Muscle layer of colon (tissue), 2 donors: ENCODE data around the gene ANO1.

Experiments
- H3K27ac ChIP-seq: one replicate; pipeline ENCODE4 v1.7.0; 2013; ENCODE audit warnings: low read depth, mild to moderate bottlenecking, low read length, moderate library complexity
- H3K27me3 ChIP-seq, 2 donors: one replicate each; pipeline ENCODE4 v1.7.0; 2013; ENCODE audit warnings: low read length in 2 of 2, mild to moderate bottlenecking in 2 of 2; ENCODE audit not compliant: insufficient read depth in 2 of 2, control insufficient read depth in 1 of 2
- H3K36me3 ChIP-seq: one replicate; pipeline ENCODE4 v1.7.0; 2013; ENCODE audit warnings: mild to moderate bottlenecking, low read length; ENCODE audit not compliant: insufficient read depth
- H3K4me1 ChIP-seq: one replicate; pipeline ENCODE4 v1.7.0; 2013; ENCODE audit warnings: mild to moderate bottlenecking, low read length; ENCODE audit not compliant: insufficient read depth
- H3K4me3 ChIP-seq, 2 donors: one replicate each; pipeline ENCODE4 v1.7.0; 2013; ENCODE audit warnings: low read length in 2 of 2, low read depth in 1 of 2, mild to moderate bottlenecking in 1 of 2, moderate library complexity in 1 of 2
- H3K9ac ChIP-seq: one replicate; pipeline ENCODE4 v1.7.0; 2013; ENCODE audit warnings: low read length
- H3K9me3 ChIP-seq: one replicate; pipeline ENCODE4 v1.7.0; 2013; ENCODE audit warnings: mild to moderate bottlenecking, low read length
- donor health status: abdominal sarcoma.
- donor health status: Adenocarcinoma of cecum.

ANO1 gene

DNA sequence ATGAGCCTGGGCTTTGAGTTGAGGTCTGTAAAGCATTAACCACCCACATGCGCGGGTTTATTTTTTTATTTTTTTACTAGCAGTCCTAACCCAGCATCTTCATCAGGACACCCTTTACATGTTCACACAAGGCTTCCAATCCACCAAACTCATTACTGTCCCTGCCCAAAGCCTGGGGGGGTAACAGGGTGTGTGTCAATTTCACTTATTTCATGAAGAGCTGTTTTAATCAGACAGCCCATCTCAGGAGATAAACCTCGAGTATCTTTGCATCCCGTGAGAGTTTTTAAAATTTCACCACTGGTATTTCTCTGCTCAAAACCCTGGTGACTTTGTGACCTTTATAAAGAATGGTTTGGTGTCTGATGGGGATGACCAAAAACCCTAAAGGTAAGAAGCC, 45.6 kb downstream of the ANO1 start:
- Histone ChIP-seq H3K36me3 (no peaks in the 10 kb centered on the region), H3K27me3 (no peaks in the 10 kb centered on the region), H3K27ac (no peak overlapping the region), H3K4me3 (no peak overlapping the region), H3K9me3 (no peaks in the 10 kb centered on the region), H3K9ac (no peak overlapping the region), H3K4me1 (peaks cover 13% of the 10 kb centered on the region)

DNA sequence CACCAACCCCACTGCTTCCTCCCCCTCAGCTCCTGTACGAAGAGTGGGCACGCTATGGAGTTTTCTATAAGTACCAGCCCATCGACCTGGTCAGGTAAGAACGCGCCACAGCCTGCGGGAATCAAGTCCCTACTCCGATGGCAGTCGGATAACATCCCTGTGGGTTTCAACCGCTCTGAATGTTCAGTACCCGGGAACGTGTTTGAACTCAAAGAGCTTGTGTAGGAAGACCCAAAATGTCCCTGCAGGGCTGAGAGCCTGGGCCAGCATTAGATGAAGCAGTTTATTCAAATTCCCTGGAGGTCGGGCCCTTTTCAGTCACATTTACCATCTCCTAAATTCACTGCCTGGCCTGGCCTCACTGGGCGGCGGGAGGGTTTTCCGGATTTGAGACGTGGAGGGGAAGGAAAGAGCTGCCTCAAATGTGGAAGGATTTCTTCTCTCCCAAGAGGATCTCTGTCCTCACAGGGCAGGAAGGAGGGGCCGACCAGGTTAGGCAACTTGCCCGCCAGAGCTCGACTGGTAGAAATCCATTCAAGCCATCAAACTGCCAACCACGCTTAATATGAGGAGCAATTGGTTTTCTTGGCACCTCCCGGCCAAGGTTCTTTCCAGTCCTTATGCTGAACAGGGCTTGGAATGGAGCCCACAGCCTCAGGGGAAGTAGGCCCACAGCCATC, 46.3 kb downstream of the ANO1 start:
- no peak overlapping the region for H3K9ac ChIP-seq
- H3K27ac ChIP-seq, result no peak overlapping the region
- H3K4me1 ChIP-seq, result peaks cover 13% of the 10 kb centered on the region
- no peaks in the 10 kb centered on the region for H3K27me3 ChIP-seq
- H3K36me3 ChIP-seq, result no peaks in the 10 kb centered on the region
- H3K4me3 ChIP-seq, result no peak overlapping the region
- H3K9me3 ChIP-seq, result no peaks in the 10 kb centered on the region

DNA sequence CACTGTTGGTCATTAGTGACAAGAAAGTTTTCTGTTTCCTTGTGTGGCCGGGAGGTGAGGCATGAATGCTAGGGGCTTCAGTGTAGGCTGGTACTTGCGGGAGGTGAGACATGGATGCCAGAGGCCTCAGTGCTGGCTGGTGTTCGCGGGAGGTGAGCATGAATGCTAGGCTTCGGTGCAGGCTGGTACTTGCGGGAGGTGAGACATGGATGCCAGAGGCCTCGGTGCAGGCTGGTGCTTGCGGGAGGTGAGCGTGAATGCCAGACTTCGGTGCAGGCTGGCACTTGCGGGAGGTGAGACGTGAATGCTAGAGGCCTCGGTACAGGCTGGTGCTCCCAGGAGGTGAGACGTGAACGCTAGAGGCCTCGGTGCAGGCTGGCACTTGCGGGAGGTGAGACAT, 48.4 kb downstream of the ANO1 start:
- Histone ChIP-seq H3K27me3 (no peaks in the 10 kb centered on the region), H3K4me3 (no peak overlapping the region), H3K36me3 (no peaks in the 10 kb centered on the region), H3K9me3 (no peaks in the 10 kb centered on the region), H3K27ac (no peak overlapping the region), H3K9ac (no peak overlapping the region), H3K4me1 (peaks cover 13% of the 10 kb centered on the region)

DNA sequence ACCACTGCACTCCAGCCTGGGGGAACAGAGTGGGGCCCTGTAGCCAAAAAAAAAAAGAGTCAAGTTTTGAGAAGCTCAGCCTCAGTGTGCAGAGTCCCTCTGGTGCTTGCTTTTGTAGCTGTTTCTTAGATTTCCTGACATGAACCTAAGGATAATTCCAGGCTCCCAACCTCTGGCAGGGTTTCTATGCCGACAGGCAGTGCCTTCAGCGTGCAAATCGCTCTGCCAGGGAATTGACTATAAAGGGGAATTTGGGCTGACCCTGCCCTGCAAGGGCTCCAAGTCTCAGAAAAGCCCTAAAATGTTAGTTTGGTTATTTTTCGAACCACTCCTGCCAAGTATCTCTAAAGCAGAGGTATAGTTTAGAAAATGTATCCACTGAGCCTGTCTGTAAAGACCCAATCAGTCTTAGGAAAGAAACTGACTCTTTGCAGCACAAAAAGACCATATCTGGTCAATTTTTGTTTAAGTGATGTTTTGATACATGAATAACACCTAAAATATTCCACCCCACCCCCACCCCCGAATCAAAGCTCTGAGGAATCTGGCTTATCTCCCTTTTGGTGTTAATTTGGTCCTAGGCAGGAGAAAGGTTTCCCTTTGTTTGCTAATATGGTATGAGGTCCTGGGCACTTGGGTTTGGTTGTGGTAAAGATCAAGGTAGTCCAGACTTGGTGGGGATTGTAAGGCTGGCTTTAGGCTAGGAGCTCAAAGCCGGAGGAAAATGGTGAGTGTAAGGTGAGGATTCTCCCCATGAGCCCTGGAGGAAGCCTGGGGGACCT, 49.7 kb downstream of the ANO1 start:
- no peak overlapping the region for H3K27ac ChIP-seq
- peaks cover 13% of the 10 kb centered on the region for H3K4me1 ChIP-seq
- H3K36me3 ChIP-seq, result no peaks in the 10 kb centered on the region

DNA sequence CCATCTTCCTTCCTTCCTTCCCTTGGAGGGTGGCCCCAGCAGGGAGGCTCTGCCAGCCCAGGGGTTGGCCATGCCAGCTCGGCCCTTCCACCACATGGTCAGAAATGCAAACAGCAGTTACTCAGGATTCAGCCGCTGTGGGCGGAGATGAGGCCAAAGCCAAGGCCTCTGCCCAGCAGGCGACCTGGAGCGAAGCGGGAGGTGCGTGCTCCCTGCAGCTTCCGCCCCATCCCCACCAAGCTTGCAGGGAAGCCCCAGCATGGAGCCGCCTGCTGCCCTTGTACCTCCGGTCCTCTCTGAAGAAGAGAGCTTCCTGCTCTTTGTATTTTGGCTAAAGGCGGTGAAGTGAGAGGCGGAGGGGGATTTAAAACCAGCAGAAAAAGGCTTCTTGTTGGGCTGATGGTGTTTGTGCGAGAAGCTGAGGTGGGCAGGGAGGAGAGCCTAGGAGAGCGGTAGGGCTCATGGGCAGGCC, 50.4 kb downstream of the ANO1 start:
- Histone ChIP-seq H3K4me1 (peaks cover 13% of the 10 kb centered on the region), H3K36me3 (no peaks in the 10 kb centered on the region), H3K9me3 (no peaks in the 10 kb centered on the region), H3K4me3 (no peak overlapping the region), H3K27me3 (no peaks in the 10 kb centered on the region), H3K9ac (no peak overlapping the region), H3K27ac (no peak overlapping the region)

More for the DNA sequence above, 49.7 kb downstream of the ANO1 start:
- no peaks in the 10 kb centered on the region for H3K9me3 ChIP-seq
- H3K9ac ChIP-seq, result no peak overlapping the region
- H3K4me3 ChIP-seq, result no peak overlapping the region
- no peaks in the 10 kb centered on the region for H3K27me3 ChIP-seq

DNA sequence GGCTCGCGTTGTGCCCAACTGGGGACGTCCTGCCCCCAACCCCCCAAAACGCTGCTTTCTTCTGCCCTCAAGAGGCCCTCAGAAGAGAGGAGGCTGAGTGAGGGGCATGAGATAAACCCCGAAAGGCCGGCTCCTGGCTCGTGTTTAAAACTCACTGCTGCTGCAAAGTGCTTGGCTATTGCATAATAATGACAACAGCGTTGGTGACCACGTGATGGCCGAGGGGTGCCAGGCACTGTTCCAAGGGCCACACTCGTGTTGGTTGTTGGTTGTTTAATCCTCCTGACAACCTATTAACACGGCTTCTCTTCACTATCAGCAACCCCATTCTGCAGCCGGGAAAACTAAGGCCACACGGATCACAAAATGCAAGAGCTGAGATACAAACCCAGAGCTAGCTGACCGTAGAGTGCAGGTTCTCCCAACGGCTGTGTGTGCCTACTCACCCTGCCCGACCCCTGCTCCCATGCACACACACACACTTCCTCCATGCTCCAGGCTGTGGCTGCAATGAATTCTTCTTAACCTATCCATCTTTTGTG, 51.0 kb downstream of the ANO1 start:
- Histone ChIP-seq H3K9me3 (no peaks in the 10 kb centered on the region), H3K36me3 (no peaks in the 10 kb centered on the region), H3K4me3 (no peak overlapping the region), H3K27me3 (no peaks in the 10 kb centered on the region), H3K9ac (no peak overlapping the region), H3K27ac (no peak overlapping the region), H3K4me1 (peaks cover 8% of the 10 kb centered on the region)

DNA sequence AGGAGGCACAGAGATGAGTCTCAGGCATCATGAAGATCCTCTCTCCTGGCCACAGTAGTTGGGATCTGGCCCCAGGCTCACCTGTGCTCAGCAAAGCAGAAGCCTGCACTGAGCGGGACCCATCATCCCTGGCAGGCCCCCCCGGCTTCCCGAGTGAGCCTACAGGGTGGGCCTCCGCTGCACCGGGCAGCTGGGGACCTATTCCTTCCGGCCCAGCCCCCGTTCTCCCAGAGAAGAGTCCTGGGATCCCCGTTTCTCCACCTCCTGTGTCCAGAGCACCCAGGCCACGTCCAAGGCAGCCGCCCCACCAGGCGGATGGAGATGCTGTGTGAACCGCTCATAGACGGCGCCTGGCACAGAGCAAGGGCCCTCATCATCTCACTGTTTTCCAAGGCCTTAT, 52.5 kb downstream of the ANO1 start:
- H3K4me3 ChIP-seq, result no peak overlapping the region
- H3K27ac ChIP-seq, result no peak overlapping the region

DNA sequence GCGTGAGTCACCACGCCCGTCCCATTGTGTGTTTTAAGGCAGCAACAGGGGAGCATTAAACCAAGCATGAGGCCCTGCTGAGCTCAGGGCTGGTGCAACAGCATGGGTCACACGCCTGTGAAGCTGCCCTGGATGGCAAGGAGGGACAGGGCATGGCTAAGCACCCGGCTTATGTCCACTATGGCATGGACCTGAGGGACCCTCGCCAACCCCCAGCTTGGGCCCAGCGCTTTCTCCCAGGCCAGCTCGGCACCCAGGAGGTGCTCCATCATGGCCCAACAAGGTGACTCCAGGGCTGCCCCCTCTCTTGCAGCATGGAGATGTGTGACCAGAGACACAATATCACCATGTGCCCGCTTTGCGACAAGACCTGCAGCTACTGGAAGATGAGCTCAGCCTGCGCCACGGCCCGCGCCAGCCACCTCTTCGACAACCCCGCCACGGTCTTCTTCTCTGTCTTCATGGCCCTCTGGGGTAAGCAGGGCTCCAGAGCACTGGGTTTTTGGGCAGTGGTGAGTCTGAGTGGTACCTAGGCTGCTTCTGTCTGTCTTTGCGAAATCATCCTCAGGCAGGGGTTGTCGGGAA, 53.6 kb downstream of the ANO1 start:
- Histone ChIP-seq H3K27ac (no peak overlapping the region), H3K27me3 (no peaks in the 10 kb centered on the region), H3K9me3 (no peaks in the 10 kb centered on the region), H3K36me3 (no peaks in the 10 kb centered on the region), H3K4me1 (no peaks in the 10 kb centered on the region), H3K9ac (no peak overlapping the region), H3K4me3 (no peak overlapping the region)

More for the DNA sequence above, 52.5 kb downstream of the ANO1 start:
- Histone ChIP-seq H3K9ac (no peak overlapping the region), H3K4me1 (no peaks in the 10 kb centered on the region), H3K27me3 (no peaks in the 10 kb centered on the region), H3K9me3 (no peaks in the 10 kb centered on the region), H3K36me3 (no peaks in the 10 kb centered on the region)

DNA sequence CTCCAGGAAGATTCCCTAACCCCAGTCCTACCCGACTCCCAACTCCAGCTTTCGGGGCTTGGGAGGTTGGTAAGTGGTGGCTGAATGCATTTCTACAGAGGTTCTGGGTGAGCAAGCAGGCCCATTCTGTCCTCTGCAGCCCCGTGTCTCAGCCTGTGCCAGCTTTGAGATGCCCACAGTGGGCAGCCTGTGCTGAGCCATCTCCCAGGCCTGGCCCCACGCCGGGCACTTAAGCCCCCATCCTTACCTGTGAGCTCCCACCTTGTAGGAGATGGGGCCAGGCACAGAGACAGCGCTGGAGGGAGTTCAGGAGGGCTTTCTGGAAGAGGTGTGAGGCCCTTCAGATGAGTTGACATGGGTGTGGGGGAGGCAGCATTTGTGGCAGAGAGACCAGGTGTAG, 54.5 kb downstream of the ANO1 start:
- Histone ChIP-seq H3K4me3 (no peak overlapping the region), H3K27me3 (no peaks in the 10 kb centered on the region), H3K27ac (no peak overlapping the region), H3K9ac (no peak overlapping the region), H3K4me1 (no peaks in the 10 kb centered on the region), H3K9me3 (no peaks in the 10 kb centered on the region), H3K36me3 (no peaks in the 10 kb centered on the region)

DNA sequence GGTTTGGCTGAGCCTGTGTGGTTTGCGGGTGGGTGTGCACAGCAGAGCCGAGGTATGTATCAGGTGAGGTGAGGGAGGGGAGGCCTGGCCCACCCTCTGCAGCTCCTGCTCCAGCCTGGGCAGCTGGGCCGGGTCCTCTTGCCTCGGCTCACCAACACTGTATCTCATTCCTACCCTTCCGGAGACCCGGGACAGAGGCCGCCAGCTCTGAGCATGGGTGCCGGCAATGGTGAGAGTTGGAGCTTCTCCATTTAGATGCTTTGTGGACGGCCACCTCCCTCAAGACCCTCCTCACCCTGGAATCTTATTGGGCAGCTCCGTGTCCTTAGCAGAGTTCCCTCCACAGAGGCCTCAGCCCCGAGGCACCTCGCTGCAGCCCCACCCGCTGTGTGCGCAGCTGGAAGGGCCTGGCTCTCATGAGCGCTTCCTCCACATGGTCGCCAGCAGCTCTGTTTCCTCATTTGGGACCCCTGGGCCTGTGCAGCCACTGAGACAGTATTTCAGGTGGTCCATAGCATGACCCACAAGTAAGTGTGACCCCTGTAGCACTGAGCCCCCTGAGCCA, 55.7 kb downstream of the ANO1 start:
- H3K4me3 ChIP-seq, result no peak overlapping the region
- no peaks in the 10 kb centered on the region for H3K36me3 ChIP-seq
- H3K27ac ChIP-seq, result no peak overlapping the region
- no peaks in the 10 kb centered on the region for H3K27me3 ChIP-seq
- no peaks in the 10 kb centered on the region for H3K9me3 ChIP-seq
- no peak overlapping the region for H3K9ac ChIP-seq
- no peaks in the 10 kb centered on the region for H3K4me1 ChIP-seq

DNA sequence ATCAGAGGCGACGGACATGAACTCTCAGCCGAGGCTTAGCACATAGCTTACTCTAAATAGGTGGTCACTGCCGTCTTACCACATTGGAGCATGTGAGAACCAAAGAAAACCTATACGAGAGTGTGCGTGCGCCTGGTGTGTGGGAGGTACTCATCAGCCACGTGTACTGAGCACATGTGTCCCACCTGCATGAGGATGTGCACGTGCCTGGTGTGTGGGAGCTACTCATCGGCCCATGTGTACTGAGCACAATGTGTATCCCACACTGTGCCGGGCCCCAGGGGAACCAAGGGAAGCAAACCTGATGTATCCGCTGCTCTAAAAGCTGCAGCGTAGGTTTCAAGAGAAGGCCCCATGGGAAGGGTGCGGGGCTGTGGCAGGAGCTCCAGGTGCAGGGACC, 56.4 kb downstream of the ANO1 start:
- Histone ChIP-seq H3K4me1 (no peaks in the 10 kb centered on the region), H3K27ac (no peak overlapping the region), H3K9ac (no peak overlapping the region), H3K9me3 (no peaks in the 10 kb centered on the region), H3K4me3 (no peak overlapping the region), H3K36me3 (no peaks in the 10 kb centered on the region), H3K27me3 (no peaks in the 10 kb centered on the region)
